Adrenal gland (tissue), 12 donors: ENCODE results near the gene DCC. TPM values are rescaled to one million over a fixed set of nuclear protein-coding genes. Genes with fewer than 3 reads are reported as not detected.

Experiments used
- DNase-seq, 7 donors: peaks; one replicate each; pipeline ENCODE4 v3.0.0-alpha.2; 2019 to 2020
- H3K27ac ChIP-seq, 5 donors: fragments of 200-600 bp; sonication (generic) in 4 of 5; 1 replicate in 3 of 5; 2 replicates in 2 of 5; pipeline versions ENCODE4 v1.5.1 to v1.8.0; 2016 to 2020; ENCODE audit warnings: mild to moderate bottlenecking in 1 of 5
- H3K27me3 ChIP-seq: fragments of 200-600 bp; 2 replicates; pipeline ENCODE4 v1.8.0; 2021
- H3K36me3 ChIP-seq, 2 donors: fragments of 200-600 bp; replicated peaks in 1 of 2; 1 replicate in 1 of 2; 2 replicates in 1 of 2; pipeline versions ENCODE4 v1.5.1 to v1.8.0; 2018 to 2022
- H3K4me1 ChIP-seq, 2 donors: fragments of 200-600 bp; replicated peaks in 1 of 2; 1 replicate in 1 of 2; 2 replicates in 1 of 2; pipeline versions ENCODE4 v1.5.1 to v1.8.0; 2018 to 2021
- H3K4me3 ChIP-seq, 4 donors: fragments of 200-600 bp; sonication (generic) in 3 of 4; one replicate each; pipeline ENCODE4 v1.5.1; 2016 to 2018
- H3K9me3 ChIP-seq, 3 donors: fragments of 200-600 bp; sonication (generic) in 1 of 3; replicated peaks in 1 of 3; 1 replicate in 2 of 3; 2 replicates in 1 of 3; pipeline versions ENCODE4 v1.5.1 to v1.8.0; 2016 to 2021
- CTCF ChIP-seq, 6 experiments: fragments of 450-650 bp in 4 of 6; fragments of 200-600 bp in 2 of 6; sonication (generic) in 1 of 6; IDR thresholded peaks; 1 replicate in 5 of 6; 2 replicates in 1 of 6; pipeline versions ENCODE4 v1.5.1 to v1.8.0; 2016 to 2021; ENCODE audit warnings: antibody characterized with exemption in 6 of 6, mild to moderate bottlenecking in 2 of 6, moderate library complexity in 1 of 6
- POLR2A ChIP-seq, 2 donors: fragments of 450-650 bp; IDR thresholded peaks; one replicate each; pipeline ENCODE4 v1.6.1; 2017; ENCODE audit warnings: antibody characterized with exemption in 2 of 2, mild to moderate bottlenecking in 2 of 2, moderate library complexity in 1 of 2
- WGBS, 4 donors: extraction: QIAGEN DNeasy Blood & Tissue Kit in 2 of 4; methylation state at CpG; one replicate each; pipeline versions ENCODE4 v1.1.5 to v1.1.7; 2013 to 2017; 5-methylcytosine and 5-hydroxymethylcytosine counted together
- intact Hi-C, 2 donors: fragments of 100-400 bp; cut with DNase I; formaldehyde crosslinking; loops; one replicate each; pipeline versions ENCODE4 v1.14.1 to v1.15.0; 2022 to 2023
- polyA plus RNA-seq, 3 donors: library from polyadenylated mRNA; stranded (reverse); fragments of 200-250 nt in 2 of 3; fragments of 350-450 nt in 1 of 3; fragmentation: Illumina TruSeq in 1 of 3; extraction: RNeasy Lipid Tissue Mini Kit (QIAGEN cat#74804) in 1 of 3; gene quantifications; one replicate each; pipeline ENCODE4 v1.2.3, GENCODE V29; 2013 to 2014
- total RNA-seq, 9 donors: library from RNA; depleted of rRNA in 4 of 9; stranded (reverse); fragments of >200 nt in 4 of 9; fragments of 120-200 nt in 1 of 9; fragmentation: NEBNext Ultra II Directional in 1 of 9; extraction: Animal tissue kit (Norgen Biotek cat#: 25700) in 1 of 9; gene quantifications; one replicate each; pipeline versions ENCODE4 v1.1.0 to v1.2.4, GENCODE V29; 2013 to 2023
- donor health status: healthy with polysubstance abuse.
- donor health status: Bipolar disorder and iron deficiency.
- donor health status: DM: yes; HTN: yes; CAD: no.
- donor health status: DM: no; HTN: no; CAD: no.
- donor health status: DM: no; HTN: no; CAD: no.
- donor health status: DM: yes; HTN: yes; CAD: no.

DCC gene
- total and polyA plus RNA-seq, 12 donors = 0.33 to 3.5 (median 1.1) TPM; not detected in 1

GRCh38 chr18:52624702-52625101, 284.7 kb downstream of the DCC start:
- no peaks in the 10 kb centered on the region for H3K4me1 ChIP-seq
- no peaks in the 10 kb centered on the region for H3K36me3 ChIP-seq
- H3K27ac ChIP-seq = no peak overlapping the region
- intact Hi-C loops = no loop called here
- no peaks in the 10 kb centered on the region for H3K27me3 ChIP-seq
- TF ChIP-seq POLR2A (IDR thresholded peaks at IDR 0.05) = no peak
- no peak for TF ChIP-seq CTCF (IDR thresholded peaks at IDR 0.05)
- 69 to 83% (median 77%) methylated on average over 5 of the region's 5 CpGs for WGBS, 4 donors
- no peak overlapping the region for H3K4me3 ChIP-seq
- no peak for DNase-seq
- H3K9me3 ChIP-seq = no peaks in the 10 kb centered on the region

DNA sequence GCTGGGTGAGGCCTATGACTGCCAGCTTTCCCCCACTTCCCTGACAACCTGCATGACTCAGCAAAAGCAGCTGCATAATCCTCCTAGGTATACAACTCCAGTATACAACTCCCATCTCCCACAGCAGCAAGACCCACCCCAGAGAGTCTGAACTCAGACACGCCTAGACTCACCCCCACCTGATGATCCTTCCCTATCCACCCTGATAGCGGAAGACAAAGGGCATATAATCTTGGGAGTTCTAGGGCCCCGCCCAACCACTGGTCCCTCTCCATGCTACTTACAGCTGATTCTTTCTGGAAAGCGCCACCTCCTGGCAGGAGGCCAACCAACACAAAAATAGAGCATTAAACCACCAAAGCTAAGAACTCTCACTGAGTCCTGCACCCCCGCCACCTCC, 296.5 kb downstream of the DCC start:
- TF ChIP-seq POLR2A (IDR thresholded peaks at IDR 0.05) = no peak
- TF ChIP-seq CTCF (IDR thresholded peaks at IDR 0.05) = no peak
- H3K27me3 ChIP-seq = no peaks in the 10 kb centered on the region
- intact Hi-C loops = no loop called here
- DNase-seq = peak in 2 of 7 donors; percentile 14 to 20
- H3K4me1 ChIP-seq = no peaks in the 10 kb centered on the region
- no peak overlapping the region for H3K27ac ChIP-seq
- no peaks in the 10 kb centered on the region for H3K36me3 ChIP-seq
- H3K9me3 ChIP-seq = no peaks in the 10 kb centered on the region
- no peak overlapping the region for H3K4me3 ChIP-seq
- 84 to 94% (median 93%) methylated on average over 4 to 5 of the region's 5 CpGs for WGBS, 4 donors

- intact Hi-C loops = no loop called here
- no peak overlapping the region for H3K27ac ChIP-seq
- no peaks in the 10 kb centered on the region for H3K27me3 ChIP-seq
- H3K4me1 ChIP-seq = no peaks in the 10 kb centered on the region
- no peak for DNase-seq
- WGBS, 4 donors = 75 to 84% (median 79%) methylated on average over 4 of the region's 4 CpGs
- no peak overlapping the region for H3K4me3 ChIP-seq
- no peaks in the 10 kb centered on the region for H3K9me3 ChIP-seq
- no peaks in the 10 kb centered on the region for H3K36me3 ChIP-seq
- TF ChIP-seq CTCF (IDR thresholded peaks at IDR 0.05) (no peak), POLR2A (IDR thresholded peaks at IDR 0.05) (no peak)
Measured at GRCh38 chr18:52648201-52648600, 308.2 kb downstream of the DCC start.

DNA sequence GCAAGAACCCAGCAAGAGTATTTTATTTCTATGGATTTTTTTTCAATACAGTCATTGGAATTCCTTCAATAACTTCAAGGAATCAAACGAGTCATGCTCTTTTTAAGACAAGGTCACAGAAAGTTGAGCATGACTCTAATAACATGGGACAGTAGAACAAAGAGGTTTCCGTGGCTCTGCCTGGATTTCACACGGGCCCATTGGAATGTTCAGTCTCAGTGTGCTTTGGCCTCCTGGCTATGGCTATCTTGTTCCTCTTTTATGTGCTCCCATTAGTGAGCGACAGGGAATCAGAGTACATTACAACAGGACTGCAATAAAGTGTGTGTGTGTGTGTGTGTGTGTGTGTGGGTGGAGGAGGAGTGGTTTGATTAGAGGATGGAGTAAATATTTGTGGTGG, 312.4 kb downstream of the DCC start:
- no peak overlapping the region for H3K27ac ChIP-seq
- H3K27me3 ChIP-seq = no peaks in the 10 kb centered on the region
- no peaks in the 10 kb centered on the region for H3K9me3 ChIP-seq
- DNase-seq = no peak
- WGBS, 4 donors = 53 to 56% (median 55%) methylated on average over 4 of the region's 4 CpGs
- H3K36me3 ChIP-seq = no peaks in the 10 kb centered on the region
- TF ChIP-seq CTCF (IDR thresholded peaks at IDR 0.05) = no peak
- TF ChIP-seq POLR2A (IDR thresholded peaks at IDR 0.05) = no peak
- intact Hi-C loops = no loop called here
- H3K4me3 ChIP-seq = no peak overlapping the region
- H3K4me1 ChIP-seq = no peaks in the 10 kb centered on the region
